Ovary (tissue), 3 donors: Measurements from ENCODE around the gene TOPBP1.

ENCODE experiments used
- CTCF ChIP-seq, 3 donors: fragments of 450-650 bp in 2 of 3; fragments of 200-600 bp in 1 of 3; IDR thresholded peaks; one replicate each; pipeline versions ENCODE4 v1.5.1 to v1.8.0; 2016 to 2022; ENCODE audit warnings: antibody characterized with exemption in 3 of 3, mild to moderate bottlenecking in 1 of 3
- EP300 ChIP-seq: sonication (generic); formaldehyde crosslinking; IDR thresholded peaks from one replicate; pipeline ENCODE4 v1.6.1; 2017; ENCODE audit warnings: antibody characterized with exemption
- donor health status: DM: no; HTN: no; CAD: no.

- TF ChIP-seq EP300: no peak
- TF ChIP-seq CTCF (IDR thresholded peaks at IDR 0.05): no peak
Measured at GRCh38 chr3:133633439-133633838, 28.3 kb downstream of the TOPBP1 start.
